Sigmoid colon (tissue), 4 donors: ENCODE data around the gene NTM.

Experiments used
- CTCF ChIP-seq, 4 experiments: fragments of 450-650 bp in 3 of 4; fragments of 200-600 bp in 1 of 4; IDR thresholded peaks; one replicate each; pipeline ENCODE4 v1.5.1; 2016 to 2019; ENCODE audit warnings: antibody characterized with exemption in 4 of 4, mild to moderate bottlenecking in 3 of 4, moderate library complexity in 2 of 4
- POLR2A ChIP-seq, 2 donors: fragments of 450-650 bp; IDR thresholded peaks; one replicate each; pipeline ENCODE4 v1.6.1; 2016; ENCODE audit warnings: antibody characterized with exemption in 2 of 2, mild to moderate bottlenecking in 2 of 2, moderate library complexity in 2 of 2
- POLR2AphosphoS5 ChIP-seq, 4 donors: sonication (generic); formaldehyde crosslinking; IDR thresholded peaks; one replicate each; pipeline ENCODE4 v1.6.1; 2017; ENCODE audit warnings: antibody characterized with exemption in 4 of 4

- TF ChIP-seq CTCF (IDR thresholded peaks at IDR 0.05) = no peak
- no peak for TF ChIP-seq POLR2A (IDR thresholded peaks at IDR 0.05)
- TF ChIP-seq POLR2AphosphoS5 (IDR thresholded peaks at IDR 0.05) = no peak
Measured at GRCh38 chr11:132351050-132351449, 980.6 kb downstream of the NTM start.
